HG02885 (cell line): ENCODE results near the gene PADI2.

Experiments
- ATAC-seq: cut with Tn5 transposase; IDR thresholded peaks from one replicate; pipeline ENCODE4 v1.9.1; 2021; ENCODE audit warnings: mild to moderate bottlenecking; ENCODE audit not compliant: unreplicated experiment, poor library complexity

Gene PADI2

DNA sequence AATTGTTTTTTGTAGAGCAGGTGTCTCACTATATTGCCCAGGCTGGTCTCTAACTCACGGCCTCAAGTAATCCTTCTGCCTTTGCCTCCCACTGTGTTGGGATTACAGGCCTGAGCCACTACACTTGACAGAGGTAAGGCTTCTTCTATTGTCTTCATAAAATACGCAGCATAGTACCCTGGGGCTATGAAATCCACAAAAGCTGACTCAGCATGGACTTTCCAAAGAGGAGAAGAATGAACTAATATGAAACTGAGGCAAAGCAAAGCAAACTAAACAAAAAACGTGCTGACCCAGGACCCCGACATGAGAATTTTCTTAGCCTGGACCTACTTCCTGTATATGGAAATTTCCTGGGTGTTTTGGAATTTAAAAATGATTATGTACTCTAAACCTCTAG is 89.0 kb downstream of the PADI2 start:
- no peak for ATAC-seq

GRCh38 chr1:17028662-17029188 is 90.5 kb downstream of the PADI2 start:
- no peak for ATAC-seq

DNA sequence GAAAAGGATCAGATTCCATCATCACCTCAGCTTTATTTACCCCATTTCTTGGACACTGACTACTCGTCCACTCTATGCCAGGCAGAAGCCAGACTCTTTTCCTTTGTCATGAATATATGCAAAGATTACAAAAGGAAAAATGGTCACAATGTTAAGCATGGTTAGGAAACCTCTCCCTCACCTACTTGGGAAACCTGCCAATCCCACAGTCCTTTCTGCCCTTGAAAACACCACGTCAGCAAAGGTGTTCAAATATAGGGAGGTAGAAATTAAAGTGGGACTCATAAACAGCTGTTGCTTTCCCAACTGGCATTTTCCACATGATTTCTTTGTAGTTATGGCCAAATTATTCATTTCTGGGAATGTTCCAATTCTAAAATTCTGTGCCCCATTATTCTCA is 91.4 kb downstream of the PADI2 start:
- ATAC-seq = no peak

GRCh38 chr1:17027403-17027802 is 91.8 kb downstream of the PADI2 start:
- no peak for ATAC-seq

DNA sequence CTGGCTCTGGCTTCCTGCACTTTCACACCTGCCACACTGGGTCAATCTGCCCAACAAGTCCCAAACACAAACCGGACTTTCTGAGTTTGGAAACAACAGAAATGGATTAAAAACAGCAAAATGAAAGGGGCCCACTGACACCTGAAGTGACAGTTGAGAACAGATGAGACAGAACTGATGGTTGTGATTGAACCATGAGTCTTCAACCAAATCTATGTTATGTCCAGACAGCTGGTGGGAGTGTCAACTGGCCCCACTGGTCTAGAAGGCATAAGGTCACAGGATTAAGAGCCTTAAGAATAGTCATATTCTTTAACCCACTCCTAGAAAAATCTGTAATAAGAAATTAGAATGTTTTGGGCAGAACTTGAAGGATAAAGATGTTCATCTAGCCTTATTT is 94.5 kb downstream of the PADI2 start:
- ATAC-seq = no peak

- no peak for ATAC-seq
Observed at GRCh38 chr1:17023573-17023972, 95.7 kb downstream of the PADI2 start.

DNA sequence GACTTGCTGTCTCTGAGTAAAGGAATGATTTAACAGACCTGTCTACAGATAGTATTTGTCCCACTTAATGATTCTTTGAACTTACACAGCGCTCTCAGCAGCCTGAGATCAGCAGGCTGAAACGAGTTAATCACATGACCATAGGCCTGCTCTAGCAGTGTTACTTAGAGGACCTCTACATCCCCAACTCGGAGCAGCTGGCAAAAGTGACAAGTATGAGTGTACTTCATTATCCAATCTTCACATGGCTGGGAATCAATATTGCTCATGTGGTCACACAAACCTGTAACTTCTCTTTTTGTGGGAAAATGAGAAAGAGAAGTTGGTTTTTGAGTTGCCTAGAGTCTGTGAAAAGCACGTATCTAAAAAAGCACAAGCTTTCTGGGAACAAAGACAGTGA is 96.1 kb downstream of the PADI2 start:
- ATAC-seq = no peak

DNA sequence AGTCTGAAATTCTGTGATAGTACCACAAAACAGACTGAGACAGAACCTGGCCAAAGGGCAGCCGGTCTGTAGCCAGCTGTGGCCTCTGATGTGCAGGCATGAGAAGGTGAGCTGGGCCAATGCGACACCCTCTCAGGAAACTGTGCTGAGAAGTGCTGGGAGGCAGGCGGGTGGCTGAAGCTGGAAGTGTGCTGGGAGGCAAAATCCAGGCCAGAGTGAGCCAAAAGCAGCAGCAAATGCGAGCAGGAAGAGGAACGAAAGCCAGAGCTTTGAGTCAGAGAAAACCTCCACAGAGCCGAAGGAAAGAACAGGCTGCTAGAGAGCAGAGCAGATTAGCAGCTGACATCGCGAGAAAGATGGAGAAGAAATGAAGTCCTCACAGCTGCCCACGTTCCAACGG is 97.4 kb downstream of the PADI2 start:
- no peak for ATAC-seq

DNA sequence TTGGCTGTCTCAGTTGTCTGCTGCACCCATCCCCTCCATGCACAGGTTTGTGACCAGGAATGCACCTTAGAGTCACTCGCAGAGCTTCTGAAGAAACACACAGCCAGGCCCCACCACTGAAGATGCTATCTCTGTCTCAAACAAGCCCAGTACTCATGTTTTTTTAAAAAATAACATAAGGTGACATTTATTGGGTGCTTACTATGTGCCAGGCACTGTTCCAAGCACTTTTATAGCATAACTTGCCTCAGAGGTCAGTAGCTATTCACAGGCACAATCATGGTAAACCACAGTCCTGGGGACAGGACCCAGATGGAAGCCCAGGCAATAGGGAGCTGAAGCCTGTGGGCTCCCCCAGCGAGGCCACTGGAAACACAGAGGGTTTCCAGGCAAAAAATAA is 98.7 kb downstream of the PADI2 start:
- no peak for ATAC-seq

DNA sequence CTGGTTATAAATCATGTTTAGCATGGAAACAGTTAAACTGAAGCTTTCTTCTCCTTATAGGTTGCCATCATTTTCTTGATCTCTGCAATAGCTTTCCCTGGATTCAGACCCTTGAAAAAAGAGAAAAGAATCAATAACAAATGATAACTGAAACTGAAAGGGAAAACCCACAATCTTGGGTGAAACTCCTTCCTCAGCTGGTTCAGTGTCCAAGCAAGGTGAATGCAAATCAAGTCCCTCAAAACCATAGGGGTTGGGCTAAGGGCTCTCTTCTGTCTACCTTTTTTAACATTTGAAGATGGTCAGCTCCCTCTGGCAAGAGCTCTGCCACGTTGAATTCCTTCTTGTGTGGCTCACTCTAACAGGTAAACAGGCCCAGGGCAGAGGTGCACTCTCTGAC is 100.4 kb downstream of the PADI2 start:
- ATAC-seq = no peak

DNA sequence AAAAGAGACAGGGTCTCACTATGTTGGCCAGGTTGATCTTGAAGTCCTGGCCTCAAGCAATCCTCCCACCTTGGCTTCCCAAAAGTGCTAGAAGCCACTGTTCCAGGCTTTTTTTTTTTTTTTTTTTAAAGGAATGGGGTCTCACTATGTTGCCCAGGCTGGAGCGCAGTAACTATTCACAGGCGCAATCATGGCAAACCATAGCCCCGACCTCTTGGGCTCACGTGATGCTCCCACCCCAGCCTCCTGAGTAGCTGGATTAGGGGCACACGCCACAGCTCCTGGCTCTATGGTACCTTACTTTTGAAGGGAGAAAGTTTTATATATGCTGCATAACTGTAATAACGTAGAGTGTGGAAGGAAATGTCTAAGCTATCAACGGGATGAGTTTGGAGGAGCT is 101.8 kb downstream of the PADI2 start:
- ATAC-seq = no peak
